Fibroblast of lung (primary cell): ENCODE results near the gene MAB21L3. TPM values are rescaled to one million over a fixed set of nuclear protein-coding genes. Genes with fewer than 3 reads are reported as not detected.

Experiments
- DNase-seq, 2 donors: peaks; one replicate each; pipeline versions ENCODE4 v3.0.0 to v3.0.0-alpha.2; 2010; ENCODE audit warnings: low read depth in 2 of 2
- H2AFZ ChIP-seq: 2 replicates; pipeline ENCODE4 v1.5.1; 2012; ENCODE audit warnings: low read length, control low read depth, inconsistent platforms
- H3K27ac ChIP-seq: 2 replicates; pipeline ENCODE4 v1.5.1; 2011; ENCODE audit warnings: low read length, control low read depth; ENCODE audit not compliant: insufficient read depth
- H3K27me3 ChIP-seq: 2 replicates; pipeline ENCODE4 v1.5.1; 2011; ENCODE audit warnings: mild to moderate bottlenecking, low read length; ENCODE audit not compliant: control insufficient read depth, insufficient read depth
- H3K36me3 ChIP-seq: 2 replicates; pipeline ENCODE4 v1.5.1; 2011; ENCODE audit warnings: low read length; ENCODE audit not compliant: control insufficient read depth, insufficient read depth
- H3K4me1 ChIP-seq: 2 replicates; pipeline ENCODE4 v1.5.1; 2011; ENCODE audit warnings: low read length; ENCODE audit not compliant: control insufficient read depth, insufficient read depth; ENCODE audit errors: extremely low read depth
- H3K4me2 ChIP-seq: 2 replicates; pipeline ENCODE4 v1.5.1; 2011; ENCODE audit warnings: low read length, control low read depth; ENCODE audit not compliant: insufficient read depth; ENCODE audit errors: extremely low read depth
- H3K4me3 ChIP-seq, 4 experiments: fragments of 200-600 bp in 1 of 4; sonication (generic) in 1 of 4; replicated peaks in 1 of 4; 2 replicates each; pipeline ENCODE4 v1.5.1; 2011 to 2016; ENCODE audit warnings: low read length in 4 of 4, low read depth in 3 of 4, mild to moderate bottlenecking in 3 of 4, control low read depth in 2 of 4, inconsistent platforms in 1 of 4, mixed read lengths in 1 of 4; ENCODE audit not compliant: insufficient read depth in 1 of 4; ENCODE audit errors: control extremely low read depth in 1 of 4
- H3K79me2 ChIP-seq: 2 replicates; pipeline ENCODE4 v1.5.1; 2012; ENCODE audit warnings: mild to moderate bottlenecking, low read length, inconsistent platforms; ENCODE audit not compliant: control insufficient read depth, insufficient read depth
- H3K9ac ChIP-seq: 2 replicates; pipeline ENCODE4 v1.5.1; 2011; ENCODE audit warnings: mild to moderate bottlenecking, low read length, control low read depth; ENCODE audit not compliant: insufficient read depth
- H3K9me3 ChIP-seq: 2 replicates; pipeline ENCODE4 v1.5.1; 2012; ENCODE audit warnings: low read depth, low read length; ENCODE audit not compliant: control insufficient read depth, insufficient read depth
- H4K20me1 ChIP-seq: 2 replicates; pipeline ENCODE4 v1.5.1; 2011; ENCODE audit warnings: low read length; ENCODE audit not compliant: control insufficient read depth, insufficient read depth; ENCODE audit errors: extremely low read depth
- EZH2 ChIP-seq: IDR thresholded peaks from 2 replicates; pipeline ENCODE4 v1.5.1; 2012; ENCODE audit warnings: low read length, control low read depth, mild to moderate bottlenecking; ENCODE audit errors: missing control alignments
- polyA plus RNA-seq, 2 donors: library from polyadenylated mRNA; depleted of rRNA in 1 of 2; stranded (reverse) in 1 of 2; unstranded in 1 of 2; fragments of >200 nt; gene quantifications; 2 replicates each; pipeline ENCODE4 v1.2.1, GENCODE V29; 2011 to 2012; ENCODE audit warnings: missing spikeins in 1 of 2
- total RNA-seq: library from RNA; depleted of rRNA; stranded (reverse); fragments of >200 nt; gene quantifications from 2 replicates; pipeline ENCODE4 v1.2.1, GENCODE V29; 2014
- TF ChIP-seq, protein P1 (sequence below), 2 donors: IDR thresholded peaks in 1 of 2; conservative IDR thresholded peaks in 1 of 2; 1 replicate in 1 of 2; 2 replicates in 1 of 2; pipeline ENCODE4 v1.5.1; 2011 to 2012; ENCODE audit warnings: low read length in 2 of 2, control low read depth in 1 of 2, inconsistent platforms in 1 of 2, low read depth in 1 of 2, mild to moderate bottlenecking in 1 of 2

Gene MAB21L3
- total and polyA plus RNA-seq, 2 donors (not counting 1 experiment from before 2014, with no cell fraction given), result 0.18 to 0.66 TPM

DNA sequence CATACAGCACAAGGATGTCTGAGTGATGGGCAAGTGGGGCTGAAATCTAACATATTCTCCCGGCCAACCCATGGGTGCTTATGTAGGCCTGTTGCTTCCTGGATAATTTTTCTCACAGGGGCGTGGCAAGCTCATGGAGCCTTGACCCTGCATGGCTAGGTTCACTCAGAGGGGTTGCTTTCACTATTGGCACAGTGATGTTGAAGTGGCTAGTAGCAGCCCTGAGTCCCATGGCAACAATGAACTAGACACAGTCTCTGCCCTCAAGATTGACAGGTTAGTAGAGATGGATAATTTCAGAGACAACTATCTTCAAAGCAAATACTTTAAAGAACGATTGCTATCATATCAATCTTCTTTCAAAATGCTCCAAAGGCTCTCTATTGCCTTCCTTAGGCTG, 6.5 kb upstream of the MAB21L3 start:
- Histone ChIP-seq H3K9ac (no peak overlapping the region), H3K27ac (no peak overlapping the region), H3K4me2 (no peak overlapping the region), H3K79me2 (no peaks in the 10 kb centered on the region), H3K27me3 (no peaks in the 10 kb centered on the region), H2AFZ (no peak overlapping the region), H3K4me3 (no peak overlapping the region), H3K9me3 (no peaks in the 10 kb centered on the region), H4K20me1 (no peaks in the 10 kb centered on the region), H3K36me3 (no peaks in the 10 kb centered on the region), H3K4me1 (no peaks in the 10 kb centered on the region)
- no peak for DNase-seq
- TF ChIP-seq, protein P1, sequence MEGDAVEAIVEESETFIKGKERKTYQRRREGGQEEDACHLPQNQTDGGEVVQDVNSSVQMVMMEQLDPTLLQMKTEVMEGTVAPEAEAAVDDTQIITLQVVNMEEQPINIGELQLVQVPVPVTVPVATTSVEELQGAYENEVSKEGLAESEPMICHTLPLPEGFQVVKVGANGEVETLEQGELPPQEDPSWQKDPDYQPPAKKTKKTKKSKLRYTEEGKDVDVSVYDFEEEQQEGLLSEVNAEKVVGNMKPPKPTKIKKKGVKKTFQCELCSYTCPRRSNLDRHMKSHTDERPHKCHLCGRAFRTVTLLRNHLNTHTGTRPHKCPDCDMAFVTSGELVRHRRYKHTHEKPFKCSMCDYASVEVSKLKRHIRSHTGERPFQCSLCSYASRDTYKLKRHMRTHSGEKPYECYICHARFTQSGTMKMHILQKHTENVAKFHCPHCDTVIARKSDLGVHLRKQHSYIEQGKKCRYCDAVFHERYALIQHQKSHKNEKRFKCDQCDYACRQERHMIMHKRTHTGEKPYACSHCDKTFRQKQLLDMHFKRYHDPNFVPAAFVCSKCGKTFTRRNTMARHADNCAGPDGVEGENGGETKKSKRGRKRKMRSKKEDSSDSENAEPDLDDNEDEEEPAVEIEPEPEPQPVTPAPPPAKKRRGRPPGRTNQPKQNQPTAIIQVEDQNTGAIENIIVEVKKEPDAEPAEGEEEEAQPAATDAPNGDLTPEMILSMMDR (conservative IDR thresholded peaks at IDR 0.05 in 1 of 2, IDR thresholded peaks at IDR 0.05 in 1 of 2; ENCODE audit: low read depth in 1 of 2, low read length in 2 of 2), result no peak
- no peak for TF ChIP-seq EZH2

DNA sequence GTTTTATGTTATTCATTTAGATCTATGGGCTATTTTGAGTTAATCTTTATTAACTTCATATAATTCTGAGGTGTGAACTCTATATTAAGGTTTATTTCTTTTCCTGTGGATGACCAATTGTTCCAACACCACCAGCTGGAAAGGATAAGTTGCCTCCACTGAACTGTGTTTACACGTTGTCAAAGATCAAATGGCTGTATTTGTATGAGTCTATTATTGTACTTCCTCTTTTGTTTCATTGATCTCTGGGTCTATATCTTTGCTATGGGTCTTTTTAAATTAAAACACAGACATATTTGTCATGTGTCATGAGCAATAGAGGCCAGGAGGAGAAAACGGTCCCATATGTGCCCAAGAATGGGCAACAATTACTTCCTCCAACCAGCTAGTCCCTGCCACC, 5.2 kb upstream of the MAB21L3 start:
- DNase-seq, result no peak
- Histone ChIP-seq H3K36me3 (no peaks in the 10 kb centered on the region), H3K4me2 (no peak overlapping the region), H3K9me3 (no peaks in the 10 kb centered on the region), H3K27me3 (no peaks in the 10 kb centered on the region), H3K79me2 (no peaks in the 10 kb centered on the region), H3K9ac (no peak overlapping the region), H3K4me1 (no peaks in the 10 kb centered on the region), H2AFZ (no peak overlapping the region), H3K4me3 (no peak overlapping the region), H3K27ac (no peak overlapping the region), H4K20me1 (no peaks in the 10 kb centered on the region)
- TF ChIP-seq, protein P1 (conservative IDR thresholded peaks at IDR 0.05 in 1 of 2, IDR thresholded peaks at IDR 0.05 in 1 of 2; ENCODE audit: low read depth in 1 of 2, low read length in 2 of 2), result no peak
- TF ChIP-seq EZH2, result no peak

DNA sequence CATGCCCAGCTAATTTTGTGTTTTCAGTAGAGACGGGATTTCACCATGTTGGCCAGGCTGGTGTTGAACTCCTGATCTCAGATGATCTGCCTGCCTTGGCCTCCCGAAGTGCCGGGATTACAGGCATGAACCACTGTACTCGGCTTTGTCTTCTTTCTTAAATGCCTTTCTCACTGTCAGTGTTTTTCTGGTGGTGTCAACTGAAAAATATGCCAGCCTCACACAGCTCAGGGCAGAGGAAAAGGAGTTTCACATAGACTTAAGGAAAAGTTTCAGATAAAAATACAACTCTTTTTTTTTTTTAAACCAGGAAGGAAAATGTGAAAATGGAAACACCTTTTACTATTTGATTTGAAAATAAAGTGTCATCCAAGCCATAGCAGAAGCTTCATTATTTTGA, 4.6 kb upstream of the MAB21L3 start:
- Histone ChIP-seq H3K4me3 (no peak overlapping the region), H3K27ac (no peak overlapping the region), H3K36me3 (no peaks in the 10 kb centered on the region), H3K9ac (no peak overlapping the region), H3K79me2 (no peaks in the 10 kb centered on the region), H2AFZ (no peak overlapping the region), H3K4me2 (no peak overlapping the region), H3K27me3 (no peaks in the 10 kb centered on the region), H4K20me1 (no peaks in the 10 kb centered on the region), H3K9me3 (no peaks in the 10 kb centered on the region), H3K4me1 (no peaks in the 10 kb centered on the region)
- TF ChIP-seq, protein P1 (conservative IDR thresholded peaks at IDR 0.05 in 1 of 2, IDR thresholded peaks at IDR 0.05 in 1 of 2; ENCODE audit: low read depth in 1 of 2, low read length in 2 of 2), result no peak
- no peak for TF ChIP-seq EZH2
- DNase-seq, result no peak
